GM12892 (cell line): ENCODE data around the gene DOCK6.

Source experiments
- DNase-seq: peaks from one replicate; pipeline ENCODE4 v3.0.0; 2011; ENCODE audit not compliant: insufficient read length
- FAIRE-seq: peaks from 2 replicates; lab custom pipeline; 2011; peaks lifted over from hg19 to GRCh38; lab: Jason Lieb, UNC
- POLR2A ChIP-seq: IDR thresholded peaks from 2 replicates; pipeline ENCODE4 v1.6.1; 2011; ENCODE audit warnings: low read depth, low read length, control low read depth
- POLR2AphosphoS5 ChIP-seq: IDR thresholded peaks from 2 replicates; pipeline ENCODE4 v1.6.1; 2011; ENCODE audit warnings: low read depth, low read length, control low read depth
- TAF1 ChIP-seq: IDR thresholded peaks from 2 replicates; pipeline ENCODE4 v1.6.1; 2011; ENCODE audit warnings: low read depth, mild to moderate bottlenecking, control low read depth, low read length, borderline replicate concordance

DOCK6 gene

GRCh38 chr19:11257846-11258380, 4.4 kb downstream of the DOCK6 start:
- DNase-seq (no peak), FAIRE-seq (no peak)
- no peak for TF ChIP-seq POLR2AphosphoS5
- TF ChIP-seq POLR2A = no peak
- no peak for TF ChIP-seq TAF1

- DNase-seq (no peak), FAIRE-seq (no peak)
- TF ChIP-seq POLR2AphosphoS5 (no peak), POLR2A (no peak), TAF1 (no peak)
Measured at GRCh38 chr19:11256189-11256588, 6.1 kb downstream of the DOCK6 start.

GRCh38 chr19:11254666-11255065, 7.7 kb downstream of the DOCK6 start:
- no peak for FAIRE-seq
- no peak for DNase-seq
- TF ChIP-seq POLR2A = no peak
- no peak for TF ChIP-seq TAF1
- no peak for TF ChIP-seq POLR2AphosphoS5

GRCh38 chr19:11252665-11253355, 9.5 kb downstream of the DOCK6 start:
- FAIRE-seq = no peak
- TF ChIP-seq TAF1 (no peak), POLR2AphosphoS5 (no peak), POLR2A (no peak)
- no peak for DNase-seq

GRCh38 chr19:11251650-11252314, 10.5 kb downstream of the DOCK6 start:
- no peak for TF ChIP-seq POLR2A
- DNase-seq (no peak), FAIRE-seq (no peak)

- DNase-seq (no peak), FAIRE-seq (no peak)
- TF ChIP-seq POLR2AphosphoS5 (no peak), TAF1 (no peak), POLR2A (no peak)
Measured at GRCh38 chr19:11251217-11251616, 11.1 kb downstream of the DOCK6 start.

GRCh38 chr19:11248852-11249251, 13.5 kb downstream of the DOCK6 start:
- FAIRE-seq (no peak), DNase-seq (no peak)
- TF ChIP-seq POLR2A = no peak
- TF ChIP-seq TAF1 = no peak
- TF ChIP-seq POLR2AphosphoS5 = no peak

- no peak for FAIRE-seq
- TF ChIP-seq TAF1 = no peak
- no peak for TF ChIP-seq POLR2AphosphoS5
- no peak for TF ChIP-seq POLR2A
- DNase-seq = no peak
Measured at GRCh38 chr19:11247934-11248333, 14.4 kb downstream of the DOCK6 start.

- FAIRE-seq (no peak), DNase-seq (no peak)
- TF ChIP-seq POLR2AphosphoS5 (no peak), TAF1 (no peak)
Measured at GRCh38 chr19:11247391-11247790, 14.9 kb downstream of the DOCK6 start.

GRCh38 chr19:11246941-11247340, 15.4 kb downstream of the DOCK6 start:
- TF ChIP-seq TAF1 (no peak), POLR2AphosphoS5 (no peak), POLR2A (no peak)
- DNase-seq (no peak), FAIRE-seq (no peak)

GRCh38 chr19:11244846-11245589, 17.3 kb downstream of the DOCK6 start:
- FAIRE-seq (no peak), DNase-seq (no peak)
- TF ChIP-seq POLR2AphosphoS5 (no peak), TAF1 (no peak), POLR2A (no peak)

GRCh38 chr19:11243798-11244169, 18.5 kb downstream of the DOCK6 start:
- TF ChIP-seq TAF1 (no peak), POLR2A (no peak), POLR2AphosphoS5 (no peak)
- DNase-seq (no peak), FAIRE-seq (no peak)
